Muscle of back (tissue), 11 donors: ENCODE results near the gene RETREG1. TPM values are rescaled to one million over a fixed set of nuclear protein-coding genes. Genes with fewer than 3 reads are reported as not detected.
"Not testable (repeated sequence)": the region's sequence is repeated elsewhere in the genome, so short reads cannot be mapped to it uniquely, and the experiment has no call there.

Experiments used
- DNase-seq, 3 donors: peaks; one replicate each; pipeline versions ENCODE4 v3.0.0 to v3.0.0-alpha.2; 2013
- polyA plus RNA-seq, 10 donors: library from polyadenylated mRNA; unstranded; fragments of 120-200 nt; gene quantifications; one replicate each; pipeline ENCODE4 v1.2.1, GENCODE V29; 2013; ENCODE audit not compliant: insufficient read length in 10 of 10

Gene RETREG1
- polyA plus RNA-seq, 10 donors: 45.1 to 103 (median 71.8) TPM

- DNase-seq: peak; percentile 65 to 76 (median 71)
These were observed 124.2 kb downstream of the RETREG1 start for GRCh38 chr5:16492398-16493140.

GRCh38 chr5:16490911-16491310 lies 125.9 kb downstream of the RETREG1 start:
- no peak for DNase-seq

- peak; percentile 57 to 73 (median 59) for DNase-seq
These were observed 127.4 kb downstream of the RETREG1 start for GRCh38 chr5:16489322-16489791.

- DNase-seq: no peak
These were observed 129.3 kb downstream of the RETREG1 start for GRCh38 chr5:16487456-16487855.

GRCh38 chr5:16486711-16487111 lies 130.1 kb downstream of the RETREG1 start:
- DNase-seq: no peak

GRCh38 chr5:16485656-16486055 lies 131.1 kb downstream of the RETREG1 start:
- no peak for DNase-seq

GRCh38 chr5:16484081-16484480 lies 132.7 kb downstream of the RETREG1 start:
- no peak for DNase-seq

- no peak for DNase-seq
These were observed 133.4 kb downstream of the RETREG1 start for GRCh38 chr5:16483361-16483760.

GRCh38 chr5:16482891-16483290 lies 133.9 kb downstream of the RETREG1 start:
- no peak for DNase-seq

GRCh38 chr5:16480821-16481538 lies 135.8 kb downstream of the RETREG1 start:
- DNase-seq: no peak

- DNase-seq: no peak
These were observed 136.7 kb downstream of the RETREG1 start for GRCh38 chr5:16480144-16480543.

- DNase-seq: no peak
These were observed 139.3 kb downstream of the RETREG1 start for GRCh38 chr5:16477541-16477940.

- DNase-seq: not testable (repeated sequence)
These were observed 140.4 kb downstream of the RETREG1 start for GRCh38 chr5:16476417-16476816.

GRCh38 chr5:16471387-16471786 lies 145.4 kb downstream of the RETREG1 start:
- DNase-seq: no peak

GRCh38 chr5:16467363-16468219 lies 149.2 kb downstream of the RETREG1 start:
- peak in 2 of 3 donors; percentile 14 to 33 for DNase-seq

- DNase-seq: peak; percentile 92 to 97 (median 92)
These were observed 151.0 kb downstream of the RETREG1 start, which contains the start of gene ZNF622 for GRCh38 chr5:16465544-16466432. Gene ZNF622, minus strand, starts transcription at chr5:16465800. Its CDS starts 135 bp downstream, at chr5:16465665.

- DNase-seq: no peak
These were observed 151.9 kb downstream of the RETREG1 start for GRCh38 chr5:16464664-16465543.

GRCh38 chr5:16464231-16464630 lies 152.6 kb downstream of the RETREG1 start:
- no peak for DNase-seq

- DNase-seq: peak in 1 of 3 donors; percentile 24
These were observed 155.0 kb downstream of the RETREG1 start for GRCh38 chr5:16461782-16462181.

- no peak for DNase-seq
These were observed 155.8 kb downstream of the RETREG1 start for GRCh38 chr5:16461026-16461425.
